GM12878 (cell line): ENCODE data around the gene INSIG1. TPM values are rescaled to one million over a fixed set of nuclear protein-coding genes. Genes with fewer than 3 reads are reported as not detected.

Source experiments
- ATAC-seq: fragments of 200-7000 bp; cut with Tn5 transposase; 3 replicates; pipeline ENCODE4 v1.9.1; 2020; ENCODE audit warnings: mild to moderate bottlenecking, moderate library complexity
- BruUV-seq: library from RNA; stranded (reverse); fragments of 400-500 nt; replicated peaks from 2 replicates; lab custom pipeline; 2021; lab: Mats Ljungman, UMichigan
- CTCF ChIA-PET: fragments of 300-600 bp; sonication (Branson Sonifier 250); formaldehyde crosslinking; extraction: SDS; loops from one replicate; lab custom pipeline; 2021; ENCODE audit warnings: inconsistent platforms; lab: Yijun Ruan, JAX
- POLR2A ChIA-PET: fragments of 350-600 bp; formaldehyde crosslinking; extraction: SDS; loops from one replicate; lab custom pipeline; 2021; ENCODE audit warnings: inconsistent platforms; lab: Charles Lee
- RAD21 ChIA-PET: fragments of 300-600 bp; sonication (Branson Sonifier 250); formaldehyde crosslinking; loops from one replicate; lab custom pipeline; 2023; ENCODE audit warnings: antibody characterized with exemption; ENCODE audit not compliant: unreplicated experiment; lab: Charles Lee
- SMC1A ChIA-PET: fragments of 300-600 bp; sonication (Branson Sonifier 250); formaldehyde crosslinking; loops from one replicate; lab custom pipeline; 2023; ENCODE audit not compliant: unreplicated experiment, uncharacterized antibody; lab: Charles Lee
- DNase-seq: peaks from one replicate; pipeline ENCODE4 v3.0.0-alpha.2; 2011; ENCODE audit warnings: low read depth, low spot score
- FAIRE-seq: peaks from 3 replicates; lab custom pipeline; 2011; peaks lifted over from hg19 to GRCh38; lab: Jason Lieb, UNC
- H2AFZ ChIP-seq: 2 replicates; pipeline ENCODE4 v1.6.0; 2011; ENCODE audit warnings: low read depth, low read length, control low read depth; ENCODE audit not compliant: control insufficient read depth
- H3K27ac ChIP-seq: 2 replicates; pipeline ENCODE4 v1.5.1; 2011; ENCODE audit warnings: control low read depth; ENCODE audit not compliant: control insufficient read depth, insufficient read depth
- H3K27me3 ChIP-seq, 2 experiments: replicated peaks in 1 of 2; 2 replicates each; pipeline versions ENCODE4 v1.6.0 to v1.6.1; 2011; ENCODE audit warnings: low read length in 1 of 2; ENCODE audit not compliant: control insufficient read depth in 2 of 2, insufficient read depth in 2 of 2
- H3K36me3 ChIP-seq, 2 experiments: 2 replicates each; pipeline ENCODE4 v1.5.1; 2011; ENCODE audit warnings: low read length in 1 of 2; ENCODE audit not compliant: control insufficient read depth in 2 of 2, insufficient read depth in 2 of 2
- H3K4me1 ChIP-seq: 2 replicates; pipeline ENCODE4 v1.6.1; 2011; ENCODE audit warnings: mild to moderate bottlenecking, low read length, moderate library complexity, mixed read lengths; ENCODE audit not compliant: control insufficient read depth, insufficient read depth
- H3K4me2 ChIP-seq: 2 replicates; pipeline ENCODE4 v1.6.0; 2011; ENCODE audit warnings: control low read depth; ENCODE audit not compliant: control insufficient read depth, insufficient read depth
- H3K4me3 ChIP-seq: fragments of 200-600 bp; sonication (generic); 2 replicates; pipeline ENCODE4 v1.5.1; 2016
- H3K79me2 ChIP-seq: 2 replicates; pipeline ENCODE4 v1.6.0; 2011; ENCODE audit warnings: low read length; ENCODE audit not compliant: control insufficient read depth, insufficient read depth
- H3K9ac ChIP-seq: 2 replicates; pipeline ENCODE4 v1.8.0; 2011; ENCODE audit warnings: low read length, control low read depth, mixed read lengths; ENCODE audit not compliant: control insufficient read depth, insufficient read depth
- H3K9me3 ChIP-seq: replicated peaks from 3 replicates; pipeline ENCODE4 v1.5.1; 2011; ENCODE audit warnings: mild to moderate bottlenecking, low read length; ENCODE audit not compliant: control insufficient read depth, insufficient read depth
- H4K20me1 ChIP-seq: 2 replicates; pipeline ENCODE4 v1.6.0; 2011; ENCODE audit not compliant: control insufficient read depth, insufficient read depth
- CEBPZ ChIP-seq: fragments of 150-350 bp; IDR thresholded peaks from 2 replicates; pipeline ENCODE4 v1.6.1; 2016; ENCODE audit warnings: low read depth, low read length
- CHD2 ChIP-seq: IDR thresholded peaks from 2 replicates; pipeline ENCODE4 v1.6.1; 2011; ENCODE audit warnings: low read depth, low read length, improper control_type of control experiment, borderline replicate concordance
- E2F8 ChIP-seq: fragments of 450-650 bp; IDR thresholded peaks from 2 replicates; pipeline ENCODE4 v1.6.1; 2018; ENCODE audit warnings: mild to moderate bottlenecking, low read depth, moderate library complexity; ENCODE audit not compliant: partially characterized antibody
- GABPA ChIP-seq: IDR thresholded peaks from 2 replicates; pipeline ENCODE4 v1.6.1; 2014; ENCODE audit warnings: antibody characterized with exemption, low read depth, mild to moderate bottlenecking, inconsistent platforms
- HDAC2 ChIP-seq: fragments of 200-600 bp; sonication (generic); IDR thresholded peaks from 2 replicates; pipeline ENCODE4 v1.6.1; 2017
- IRF5 ChIP-seq: fragments of 450-650 bp; IDR thresholded peaks from 2 replicates; pipeline ENCODE4 v1.6.1; 2017; ENCODE audit warnings: borderline replicate concordance
- KAT2A ChIP-seq: conservative IDR thresholded peaks from 2 replicates; pipeline ENCODE4 v1.6.1; 2011; ENCODE audit warnings: low read depth, low read length; ENCODE audit not compliant: control insufficient read depth
- NBN ChIP-seq: fragments of 450-650 bp; IDR thresholded peaks from 2 replicates; pipeline ENCODE4 v1.6.1; 2016
- PAX5 ChIP-seq: IDR thresholded peaks from 2 replicates; pipeline ENCODE4 v1.6.1; 2011; ENCODE audit warnings: low read depth, low read length, borderline replicate concordance
- POLR2A ChIP-seq: IDR thresholded peaks from 2 replicates; pipeline ENCODE4 v1.6.1; 2011; ENCODE audit warnings: low read depth, mild to moderate bottlenecking, low read length
- RBBP5 ChIP-seq: fragments of 200-600 bp; sonication (generic); conservative IDR thresholded peaks from 2 replicates; pipeline ENCODE4 v1.6.1; 2016
- REST ChIP-seq: IDR thresholded peaks from 2 replicates; pipeline ENCODE4 v1.6.1; 2012; ENCODE audit warnings: mild to moderate bottlenecking, low read depth, low read length
- SIN3A ChIP-seq: IDR thresholded peaks from 2 replicates; pipeline ENCODE4 v1.6.1; 2012; ENCODE audit warnings: low read depth, low read length, improper control_type of control experiment
- TCF12 ChIP-seq: IDR thresholded peaks from 2 replicates; pipeline ENCODE4 v1.6.1; 2011; ENCODE audit warnings: low read depth, mild to moderate bottlenecking, low read length
- ZZZ3 ChIP-seq: IDR thresholded peaks from 2 replicates; pipeline ENCODE4 v1.6.1; 2011; ENCODE audit warnings: low read depth; ENCODE audit not compliant: control insufficient read depth, insufficient read length
- WGBS: methylation state at CpG from one replicate; pipeline ENCODE4 v1.1.6; 2016; ENCODE audit warnings: low lambda C conversion rate; ENCODE audit not compliant: insufficient replicate concordance, insufficient coverage; ENCODE audit errors: missing lambda C conversion rate; 5-methylcytosine and 5-hydroxymethylcytosine counted together
- in situ Hi-C: fragments of 300-500 bp; cut with MboI; formaldehyde crosslinking; loops from 9 replicates; pipeline ENCODE4 v1.14.3; 2018; ENCODE audit warnings: mixed read lengths
- intact Hi-C: fragments of 100-400 bp; cut with micrococcal nuclease; formaldehyde crosslinking; loops from one replicate; pipeline ENCODE4 v1.14.2; 2022; ENCODE audit not compliant: unreplicated experiment
- polyA plus RNA-seq, 11 experiments: library from polyadenylated mRNA; depleted of rRNA in 4 of 11; unstranded in 6 of 11; stranded (reverse) in 5 of 11; fragments of >200 nt; fragmentation: Nextera tagmentation in 4 of 11; fragmentation: Illumina TruSeq in 1 of 11; extraction: Ambion mirVana in 4 of 11; extraction: Trizol in 1 of 11; gene quantifications; 1 replicate in 1 of 11; 2 replicates in 10 of 11; pipeline versions ENCODE4 v1.2.1 to v1.2.3, GENCODE V29; 2011 to 2016; ENCODE audit warnings: inconsistent platforms in 2 of 11, missing spikeins in 2 of 11, low read depth in 1 of 11
- total RNA-seq, 4 experiments: library from RNA; depleted of rRNA in 3 of 4; stranded (reverse); fragments of >200 nt in 3 of 4; fragmentation: Illumina TruSeq in 1 of 4; extraction: Trizol in 1 of 4; gene quantifications; 2 replicates each; pipeline versions ENCODE4 v1.2.1 to v1.2.3, GENCODE V29; 2013 to 2021

The INSIG1 gene
- total and polyA plus RNA-seq, 10 of the 15 experiments (the other 5 are each of a cell fraction or from before 2014, with no cell fraction given): 29.6 to 168 (median 91.1) TPM

GRCh38 chr7:155252444-155252887 lies 45.2 kb upstream of the INSIG1 start:
- H3K27me3 ChIP-seq: peaks cover 0 to 3% of the 10 kb centered on the region in 2 experiments; a peak in 2 of 4 replicates
- no peak overlapping the region for H3K27ac ChIP-seq
- in situ Hi-C loops: no loop called here
- SMC1A ChIA-PET: interaction anchor here (1.0 kb wide), 1 partner anchor 118 kb away, joined by 3 read pairs; no protein-coding TSS in a partner anchor
- DNase-seq (no peak), ATAC-seq (no peak), FAIRE-seq (no peak)
- no peak overlapping the region for H3K9ac ChIP-seq
- no peak overlapping the region for H2AFZ ChIP-seq
- POLR2A ChIA-PET: no interaction called here
- no peaks in the 10 kb centered on the region for H3K79me2 ChIP-seq
- WGBS: 21% methylated on average over 8 of the region's 8 CpGs
- no peak overlapping the region for H3K4me2 ChIP-seq
- H3K9me3 ChIP-seq: no peaks in the 10 kb centered on the region
- intact Hi-C loops: no loop called here
- H3K4me1 ChIP-seq: no peaks in the 10 kb centered on the region
- H3K4me3 ChIP-seq: no peak overlapping the region
- BruUV-seq: no TSS peak
- RAD21 ChIA-PET: interaction anchor here (0.9 kb wide), 1 partner anchor 325 kb away, joined by 4 read pairs; no protein-coding TSS in a partner anchor
- no peaks in the 10 kb centered on the region for H4K20me1 ChIP-seq
- H3K36me3 ChIP-seq: no peaks in the 10 kb centered on the region
- CTCF ChIA-PET: interaction anchor here (1.1 kb wide), 1 partner anchor 325 kb away, joined by 3 read pairs; no protein-coding TSS in a partner anchor
- TF ChIP-seq RBBP5: no peak
- TF ChIP-seq CEBPZ: no peak
- no peak for TF ChIP-seq HDAC2
- TF ChIP-seq POLR2A: no peak
- no peak for TF ChIP-seq PAX5
- no peak for TF ChIP-seq REST
- no peak for TF ChIP-seq KAT2A
- TF ChIP-seq GABPA: no peak
- no peak for TF ChIP-seq CHD2
- TF ChIP-seq SIN3A: no peak
- no peak for TF ChIP-seq TCF12
- no peak for TF ChIP-seq IRF5
- no peak for TF ChIP-seq NBN
- no peak for TF ChIP-seq E2F8
- no peak for TF ChIP-seq ZZZ3
